T-cell (primary cell): Measurements from ENCODE around the gene ZNF606. TPM values are rescaled to one million over a fixed set of nuclear protein-coding genes. Genes with fewer than 3 reads are reported as not detected.

Experiments used
- ATAC-seq, 4 experiments: fragments of 200-7000 bp in 3 of 4; fragments of 150-1000 bp in 1 of 4; cut with Tn5 transposase; replicated peaks in 1 of 4; 1 replicate in 3 of 4; 2 replicates in 1 of 4; pipeline ENCODE4 v1.10.0; 2021; ENCODE audit warnings: moderate library complexity in 3 of 4, mild to moderate bottlenecking in 2 of 4, moderate number of reproducible peaks in 1 of 4
- CTCF ChIA-PET, 2 donors: fragments of 300-600 bp; sonication (Branson Sonifier 250); formaldehyde crosslinking; loops; one replicate each; lab custom pipeline; 2022; ENCODE audit warnings: antibody characterized with exemption in 2 of 2; lab: Charles Lee
- POLR2A ChIA-PET, 2 donors: fragments of 300-600 bp; sonication (Branson Sonifier 250); formaldehyde crosslinking; loops; one replicate each; lab custom pipeline; 2022; ENCODE audit warnings: antibody characterized with exemption in 2 of 2; lab: Charles Lee
- DNase-seq, 35 experiments: peaks; one replicate each; pipeline versions ENCODE4 v3.0.0 to v3.0.0-alpha.2; 2013 to 2023
- H3K27ac ChIP-seq: one replicate; pipeline ENCODE4 v1.5.1; 2013; ENCODE audit warnings: low read length
- H3K27me3 ChIP-seq, 2 experiments: replicated peaks in 1 of 2; 1 replicate in 1 of 2; 2 replicates in 1 of 2; pipeline versions ENCODE4 v1.6.1 to v1.7.0; 2013; ENCODE audit warnings: low read length in 1 of 2, mixed read lengths in 1 of 2; ENCODE audit not compliant: control insufficient read depth in 2 of 2, insufficient read depth in 2 of 2; ENCODE audit errors: extremely low read depth in 1 of 2
- H3K36me3 ChIP-seq, 2 donors: 1 replicate in 1 of 2; 2 replicates in 1 of 2; pipeline versions ENCODE4 v1.6.1 to v1.7.0; 2013; ENCODE audit warnings: low read length in 1 of 2; ENCODE audit not compliant: control insufficient read depth in 2 of 2, insufficient read depth in 1 of 2; ENCODE audit errors: extremely low read depth in 1 of 2
- H3K4me1 ChIP-seq, 2 experiments: 1 replicate in 1 of 2; 2 replicates in 1 of 2; pipeline versions ENCODE4 v1.6.1 to v1.7.0; 2013; ENCODE audit warnings: low read length in 2 of 2, mixed read lengths in 1 of 2; ENCODE audit not compliant: insufficient read depth in 2 of 2, control insufficient read depth in 1 of 2; ENCODE audit errors: extremely low read depth in 1 of 2
- H3K4me3 ChIP-seq, 2 donors: 1 replicate in 1 of 2; 2 replicates in 1 of 2; pipeline versions ENCODE4 v1.5.1 to v1.7.0; 2013; ENCODE audit warnings: mild to moderate bottlenecking in 2 of 2, low read length in 1 of 2, moderate library complexity in 1 of 2; ENCODE audit not compliant: control insufficient read depth in 1 of 2; ENCODE audit errors: extremely low read depth in 1 of 2
- H3K9me3 ChIP-seq: 2 replicates; pipeline ENCODE4 v1.7.0; 2013
- H3K27ac Mint-ChIP-seq, 2 donors: one replicate each; pipeline ENCODE4 v1.8.0; 2020 to 2021; ENCODE audit warnings: mild to moderate bottlenecking in 2 of 2, mixed read lengths in 2 of 2
- H3K27me3 Mint-ChIP-seq, 2 donors: one replicate each; pipeline ENCODE4 v1.8.0; 2021 to 2022; ENCODE audit warnings: mixed read lengths in 2 of 2
- H3K36me3 Mint-ChIP-seq: one replicate; pipeline ENCODE4 v1.8.0; 2021; ENCODE audit warnings: mixed read lengths
- H3K4me1 Mint-ChIP-seq, 3 donors: one replicate each; pipeline ENCODE4 v1.8.0; 2020 to 2022; ENCODE audit warnings: mixed read lengths in 3 of 3, mild to moderate bottlenecking in 1 of 3
- H3K4me3 Mint-ChIP-seq, 3 donors: one replicate each; pipeline ENCODE4 v1.8.0; 2020 to 2022; ENCODE audit warnings: mild to moderate bottlenecking in 3 of 3, mixed read lengths in 3 of 3, moderate library complexity in 3 of 3
- H3K9me3 Mint-ChIP-seq, 3 donors: one replicate each; pipeline ENCODE4 v1.8.0; 2020 to 2022; ENCODE audit warnings: mixed read lengths in 3 of 3
- WGBS: methylation state at CpG from one replicate; pipeline ENCODE4 v1.1.5; 2013; ENCODE audit warnings: missing lambda C conversion rate; ENCODE audit not compliant: insufficient coverage; 5-methylcytosine and 5-hydroxymethylcytosine counted together
- total RNA-seq, 35 experiments: library from RNA in 6 of 35; stranded (reverse) in 6 of 35; fragments of 120-200 nt in 1 of 35; gene quantifications; one replicate each; pipeline versions ENCODE4 v1.2.1 to v1.2.4 and lab custom pipeline; 2013 to 2026

The ZNF606 gene
- total RNA-seq, 5 donors from 2014 or later (not counting 1 experiment from before 2014, with no cell fraction given), result 8.2 to 40.5 (median 26.4) TPM

- no peaks in the 10 kb centered on the region for H3K9me3 ChIP-seq
- Mint-ChIP-seq H3K4me1 (peaks cover 0 to 1% (median 0%) of the 10 kb centered on the region in 3 donors), H3K4me3 (peak overlapping the region in 1 of 3 donors; percentile 47), H3K27ac (no peak overlapping the region), H3K27me3 (peaks cover 19 to 27% of the 10 kb centered on the region in 2 donors), H3K36me3 (peaks cover 20% of the 10 kb centered on the region), H3K9me3 (peaks cover 15 to 26% (median 25%) of the 10 kb centered on the region in 3 donors)
- H3K4me1 ChIP-seq, result no peaks in the 10 kb centered on the region
- peaks cover 0 to 59% of the 10 kb centered on the region in 2 experiments for H3K27me3 ChIP-seq
- POLR2A ChIA-PET, result no interaction called here
- CTCF ChIA-PET, result no interaction called here
- H3K36me3 ChIP-seq, result no peaks in the 10 kb centered on the region
- no peak overlapping the region for H3K4me3 ChIP-seq
- WGBS, result 15% methylated on average over 12 of the region's 20 CpGs
- no peak for ATAC-seq
- no peak for DNase-seq
- no peak overlapping the region for H3K27ac ChIP-seq
Measured at GRCh38 chr19:58034477-58034793, 31.8 kb upstream of the ZNF606 start.

GRCh38 chr19:58033741-58034476 lies 31.3 kb upstream of the ZNF606 start, which contains the start of gene ZSCAN1:
TSS of gene ZSCAN1 (plus strand) at chr19:58034025. CDS start at chr19:58037837, 3,812 bp downstream.
- H3K9me3 ChIP-seq, result no peaks in the 10 kb centered on the region
- ChIA-PET POLR2A (no interaction called here), CTCF (no interaction called here)
- Mint-ChIP-seq H3K36me3 (peaks cover 20% of the 10 kb centered on the region), H3K27me3 (peaks cover 19 to 27% of the 10 kb centered on the region in 2 donors), H3K4me3 (peak within 1 kb of the TSS in 2 of 3 donors; percentile 25 to 47), H3K4me1 (peaks cover 0 to 1% (median 0%) of the 10 kb centered on the region in 3 donors), H3K9me3 (peaks cover 17 to 28% (median 25%) of the 10 kb centered on the region in 3 donors), H3K27ac (no peak within 1 kb of the TSS)
- H3K4me1 ChIP-seq, result no peaks in the 10 kb centered on the region
- DNase-seq (peak in 30 of 35 experiments; percentile 2 to 62 (median 27)), ATAC-seq (peak in 1 of 4 experiments; percentile 70)
- 18% methylated on average over 80 of the region's 101 CpGs for WGBS
- H3K4me3 ChIP-seq, result peak within 1 kb of the TSS in 1 of 2 donors; percentile 41
- H3K27ac ChIP-seq, result no peak within 1 kb of the TSS
- peaks cover 0 to 54% of the 10 kb centered on the region in 2 experiments for H3K27me3 ChIP-seq
- H3K36me3 ChIP-seq, result no peaks in the 10 kb centered on the region

GRCh38 chr19:58024661-58025060 lies 22.0 kb upstream of the ZNF606 start:
- POLR2A ChIA-PET, result no interaction called here
- DNase-seq (no peak), ATAC-seq (no peak)
- H3K27me3 Mint-ChIP-seq, result no peaks in the 10 kb centered on the region
- 93% methylated on average over 6 of the region's 12 CpGs for WGBS
- Histone ChIP-seq H3K4me1 (no peaks in the 10 kb centered on the region), H3K27ac (no peak overlapping the region), H3K27me3 (peaks cover 0 to 22% of the 10 kb centered on the region in 2 experiments), H3K9me3 (no peaks in the 10 kb centered on the region), H3K36me3 (no peaks in the 10 kb centered on the region), H3K4me3 (no peak overlapping the region)
- no peak overlapping the region for H3K27ac Mint-ChIP-seq
- CTCF ChIA-PET, result no interaction called here
- peaks cover 2% of the 10 kb centered on the region for H3K36me3 Mint-ChIP-seq
- no peak overlapping the region for H3K4me3 Mint-ChIP-seq
- peaks cover 13 to 46% (median 26%) of the 10 kb centered on the region in 3 donors for H3K9me3 Mint-ChIP-seq
- no peaks in the 10 kb centered on the region for H3K4me1 Mint-ChIP-seq

GRCh38 chr19:58022283-58022660 lies 19.7 kb upstream of the ZNF606 start:
- Mint-ChIP-seq H3K4me3 (no peak overlapping the region), H3K36me3 (no peaks in the 10 kb centered on the region), H3K27me3 (peaks cover 0 to under 1% of the 10 kb centered on the region in 2 donors), H3K9me3 (peaks cover 8 to 37% (median 20%) of the 10 kb centered on the region in 3 donors), H3K27ac (no peak overlapping the region), H3K4me1 (no peaks in the 10 kb centered on the region)
- Histone ChIP-seq H3K27me3 (peaks cover 0 to 29% of the 10 kb centered on the region in 2 experiments), H3K27ac (no peak overlapping the region), H3K36me3 (no peaks in the 10 kb centered on the region), H3K9me3 (no peaks in the 10 kb centered on the region), H3K4me1 (no peaks in the 10 kb centered on the region), H3K4me3 (no peak overlapping the region)
- DNase-seq (no peak), ATAC-seq (no peak)
- ChIA-PET POLR2A (no interaction called here), CTCF (interaction anchor here in 1 of 2 donors (1.0 kb wide), 1 partner anchor 133 kb away, joined by 4 read pairs; no protein-coding TSS in a partner anchor)
- 46% methylated on average over 1 of the region's 4 CpGs for WGBS

- peaks cover 0 to 4% of the 10 kb centered on the region in 2 donors for H3K27me3 Mint-ChIP-seq
- no peak overlapping the region for H3K27ac Mint-ChIP-seq
- Histone ChIP-seq H3K9me3 (no peaks in the 10 kb centered on the region), H3K4me3 (no peak overlapping the region), H3K27ac (no peak overlapping the region), H3K27me3 (peaks cover 0 to 33% of the 10 kb centered on the region in 2 experiments), H3K4me1 (no peaks in the 10 kb centered on the region), H3K36me3 (no peaks in the 10 kb centered on the region)
- POLR2A ChIA-PET, result no interaction called here
- no peak overlapping the region for H3K4me3 Mint-ChIP-seq
- ATAC-seq (peak; percentile 61 to 83 (median 71)), DNase-seq (peak in 30 of 35 experiments; percentile 3 to 62 (median 31))
- H3K36me3 Mint-ChIP-seq, result no peaks in the 10 kb centered on the region
- H3K4me1 Mint-ChIP-seq, result no peaks in the 10 kb centered on the region
- CTCF ChIA-PET, result interaction anchor here in 1 of 2 donors (1.0 kb wide), 1 partner anchor 133 kb away, joined by 4 read pairs; no protein-coding TSS in a partner anchor
- WGBS, result 74% methylated on average over 24 of the region's 30 CpGs
- peaks cover 8 to 34% (median 23%) of the 10 kb centered on the region in 3 donors for H3K9me3 Mint-ChIP-seq
Measured at GRCh38 chr19:58021541-58022282, 19.1 kb upstream of the ZNF606 start.

- peaks cover 3 to 7% of the 10 kb centered on the region in 2 donors for H3K27me3 Mint-ChIP-seq
- Histone ChIP-seq H3K27me3 (peaks cover 0 to 41% of the 10 kb centered on the region in 2 experiments), H3K4me3 (no peak overlapping the region), H3K36me3 (no peaks in the 10 kb centered on the region), H3K4me1 (no peaks in the 10 kb centered on the region), H3K27ac (no peak overlapping the region), H3K9me3 (no peaks in the 10 kb centered on the region)
- H3K36me3 Mint-ChIP-seq, result no peaks in the 10 kb centered on the region
- no peak for ATAC-seq
- H3K9me3 Mint-ChIP-seq, result peaks cover 12 to 28% (median 15%) of the 10 kb centered on the region in 3 donors
- H3K4me3 Mint-ChIP-seq, result no peak overlapping the region
- DNase-seq, result no peak
- WGBS, result 82% methylated on average over 6 of the region's 7 CpGs
- H3K4me1 Mint-ChIP-seq, result no peaks in the 10 kb centered on the region
- H3K27ac Mint-ChIP-seq, result no peak overlapping the region
- ChIA-PET CTCF (no interaction called here), POLR2A (no interaction called here)
Measured at GRCh38 chr19:58020129-58020528, 17.5 kb upstream of the ZNF606 start.
